Germinal center (tissue), 1 donor: Measurements from ENCODE around the gene LIMA1.
"Not testable (repeated sequence)": the region's sequence is repeated elsewhere in the genome, so short reads cannot be mapped to it uniquely, and the experiment has no call there.

Experiments used
- DNase-seq: peaks from one replicate; pipeline ENCODE4 v3.0.0; 2012; ENCODE audit warnings: mixed read lengths, low spot score

The LIMA1 gene

GRCh38 chr12:50283229-50283923, at the start of gene LIMA1:
TSS of gene LIMA1 (minus strand) at chr12:50283520. CDS start at chr12:50248751, 34,769 bp downstream.
- peak; percentile 97 for DNase-seq

- DNase-seq, result no peak
These were observed 48.4 kb upstream of the LIMA1 start for GRCh38 chr12:50331745-50332144.

- DNase-seq, result not testable (repeated sequence)
These were observed 45.3 kb upstream of the LIMA1 start for GRCh38 chr12:50328664-50329063.

- DNase-seq, result no peak
These were observed 43.4 kb upstream of the LIMA1 start for GRCh38 chr12:50326590-50327284.

GRCh38 chr12:50325890-50326391, 42.6 kb upstream of the LIMA1 start:
- no peak for DNase-seq

GRCh38 chr12:50324770-50325169, 41.5 kb upstream of the LIMA1 start:
- not testable (repeated sequence) for DNase-seq

- DNase-seq, result not testable (repeated sequence)
These were observed 40.8 kb upstream of the LIMA1 start for GRCh38 chr12:50324077-50324476.

GRCh38 chr12:50322206-50322605, 38.9 kb upstream of the LIMA1 start:
- no peak for DNase-seq

- no peak for DNase-seq
These were observed 33.9 kb upstream of the LIMA1 start for GRCh38 chr12:50317203-50317602.

- DNase-seq, result no peak
These were observed 32.5 kb upstream of the LIMA1 start for GRCh38 chr12:50315803-50316202.

GRCh38 chr12:50314636-50315312, 31.5 kb upstream of the LIMA1 start:
- DNase-seq, result peak; percentile 36

GRCh38 chr12:50313971-50314370, 30.7 kb upstream of the LIMA1 start:
- not testable (repeated sequence) for DNase-seq

- DNase-seq, result no peak
These were observed 30.1 kb upstream of the LIMA1 start for GRCh38 chr12:50313256-50313931.

- DNase-seq, result not testable (repeated sequence)
These were observed 28.7 kb upstream of the LIMA1 start for GRCh38 chr12:50311858-50312609.

GRCh38 chr12:50309950-50310349, 26.6 kb upstream of the LIMA1 start:
- no peak for DNase-seq

- no peak for DNase-seq
These were observed 19.4 kb upstream of the LIMA1 start for GRCh38 chr12:50302686-50303085.

- no peak for DNase-seq
These were observed 14.7 kb upstream of the LIMA1 start for GRCh38 chr12:50297996-50298395.

GRCh38 chr12:50297027-50297426, 13.7 kb upstream of the LIMA1 start:
- no peak for DNase-seq

- DNase-seq, result no peak
These were observed 13.2 kb upstream of the LIMA1 start for GRCh38 chr12:50296554-50296953.

GRCh38 chr12:50291377-50291776, 8.1 kb upstream of the LIMA1 start:
- DNase-seq, result no peak

- not testable (repeated sequence) for DNase-seq
These were observed 7.4 kb upstream of the LIMA1 start for GRCh38 chr12:50290692-50291091.
